Esophagus squamous epithelium (tissue), 4 donors: Measurements from ENCODE around the gene RABGAP1L.

Experiments
- CTCF ChIP-seq, 6 experiments: fragments of 450-650 bp in 4 of 6; fragments of 200-600 bp in 2 of 6; sonication (generic) in 2 of 6; IDR thresholded peaks; one replicate each; pipeline ENCODE4 v1.5.1; 2016 to 2019; ENCODE audit warnings: antibody characterized with exemption in 6 of 6, mild to moderate bottlenecking in 4 of 6, moderate library complexity in 4 of 6
- POLR2A ChIP-seq, 4 donors: fragments of 450-650 bp; IDR thresholded peaks; one replicate each; pipeline ENCODE4 v1.6.1; 2017; ENCODE audit warnings: antibody characterized with exemption in 4 of 4, mild to moderate bottlenecking in 4 of 4, moderate library complexity in 3 of 4

GRCh38 chr1:174156437-174156836 lies 2.9 kb upstream of the RABGAP1L start:
- TF ChIP-seq CTCF (IDR thresholded peaks at IDR 0.05), result no peak
- no peak for TF ChIP-seq POLR2A (IDR thresholded peaks at IDR 0.05)
